ENCODE results near the gene LY6G6D.

- TF ChIP-seq CTCF (IDR thresholded peaks at IDR 0.05; ENCODE audit: low read depth, low read length) (no peak), POLR2A (IDR thresholded peaks at IDR 0.05; ENCODE audit: extremely low read depth, insufficient read length) (no peak), MAX (IDR thresholded peaks at IDR 0.05; ENCODE audit: low read depth, low read length) (no peak)
Observed at GRCh38 chr6:31690231-31691077, 24.7 kb upstream of the LY6G6D start.
